GM23338 (cell line): ENCODE data around the gene C1QTNF1. TPM values are rescaled to one million over a fixed set of nuclear protein-coding genes. Genes with fewer than 3 reads are reported as not detected.

Experiments used
- ATAC-seq: fragments of 200-7000 bp; cut with Tn5 transposase; 3 replicates; pipeline ENCODE4 v1.9.1; 2020
- DNase-seq: peaks from one replicate; pipeline ENCODE4 v3.0.0-alpha.2; 2015; ENCODE audit warnings: low spot score
- H2AFZ ChIP-seq: fragments of 200-600 bp; sonication (generic); 2 replicates; pipeline ENCODE4 v1.8.0; 2016; ENCODE audit warnings: antibody characterized with exemption, mild to moderate bottlenecking, moderate library complexity
- H3F3A ChIP-seq: fragments of 200-600 bp; sonication (generic); replicated peaks from 2 replicates; pipeline ENCODE4 v1.8.0; 2017; ENCODE audit warnings: antibody characterized with exemption, mixed run types, low read depth
- H3K27ac ChIP-seq: fragments of 200-600 bp; sonication (generic); 2 replicates; pipeline ENCODE4 v1.6.1; 2016; ENCODE audit warnings: low read depth
- H3K27me3 ChIP-seq: fragments of 200-600 bp; sonication (generic); 2 replicates; pipeline ENCODE4 v1.8.0; 2016; ENCODE audit warnings: mild to moderate bottlenecking, mixed run types, moderate library complexity; ENCODE audit not compliant: insufficient read depth
- H3K36me3 ChIP-seq: fragments of 200-600 bp; sonication (generic); 2 replicates; pipeline ENCODE4 v1.8.0; 2016; ENCODE audit warnings: mild to moderate bottlenecking; ENCODE audit not compliant: insufficient read depth
- H3K4me1 ChIP-seq: fragments of 200-600 bp; sonication (generic); 2 replicates; pipeline ENCODE4 v1.8.0; 2016; ENCODE audit warnings: mild to moderate bottlenecking, moderate library complexity; ENCODE audit not compliant: insufficient read depth
- H3K4me2 ChIP-seq: fragments of 200-600 bp; sonication (generic); 2 replicates; pipeline ENCODE4 v1.7.1; 2017; ENCODE audit warnings: mixed run types
- H3K4me3 ChIP-seq: fragments of 200-600 bp; sonication (generic); 2 replicates; pipeline ENCODE4 v1.6.1; 2016; ENCODE audit warnings: mixed run types
- H3K79me2 ChIP-seq: fragments of 200-600 bp; sonication (generic); replicated peaks from 2 replicates; pipeline ENCODE4 v1.8.0; 2017; ENCODE audit warnings: mild to moderate bottlenecking; ENCODE audit not compliant: insufficient read depth
- H3K9me2 ChIP-seq: fragments of 200-600 bp; sonication (generic); 2 replicates; pipeline ENCODE4 v1.8.0; 2017; ENCODE audit not compliant: insufficient read depth
- H4K20me1 ChIP-seq: fragments of 200-600 bp; sonication (generic); replicated peaks from 2 replicates; pipeline ENCODE4 v1.8.0; 2017; ENCODE audit warnings: mild to moderate bottlenecking; ENCODE audit not compliant: insufficient read depth
- H3K27ac Mint-ChIP-seq: 2 replicates; pipeline ENCODE4 v1.8.0; 2020; ENCODE audit warnings: inconsistent platforms, mild to moderate bottlenecking, moderate library complexity, mixed read lengths
- H3K27me3 Mint-ChIP-seq: 3 replicates; pipeline ENCODE4 v1.8.0; 2022; ENCODE audit warnings: low read depth, mild to moderate bottlenecking, moderate library complexity, mixed read lengths, inconsistent platforms; ENCODE audit not compliant: insufficient read depth, poor library complexity
- H3K36me3 Mint-ChIP-seq: 3 replicates; pipeline ENCODE4 v1.8.0; 2021; ENCODE audit warnings: low read depth, mild to moderate bottlenecking, inconsistent platforms, moderate library complexity, mixed read lengths
- H3K4me1 Mint-ChIP-seq: 3 replicates; pipeline ENCODE4 v1.8.0; 2020; ENCODE audit warnings: mild to moderate bottlenecking, inconsistent platforms, mixed read lengths
- H3K4me3 Mint-ChIP-seq: 3 replicates; pipeline ENCODE4 v1.8.0; 2021; ENCODE audit warnings: moderate library complexity, mild to moderate bottlenecking, inconsistent platforms, mixed read lengths
- H3K9me3 Mint-ChIP-seq: 3 replicates; pipeline ENCODE4 v1.8.0; 2020; ENCODE audit warnings: moderate library complexity, mild to moderate bottlenecking, inconsistent platforms, mixed read lengths
- CREB1 ChIP-seq: fragments of 250-450 bp; sonication (Bioruptor Pico); IDR thresholded peaks from 2 replicates; pipeline ENCODE4 v1.5.0; 2020; ENCODE audit warnings: low read depth, mild to moderate bottlenecking, moderate library complexity
- EZH2phosphoT487 ChIP-seq: fragments of 200-600 bp; sonication (generic); IDR thresholded peaks from one replicate; pipeline ENCODE4 v1.8.1; 2018; ENCODE audit warnings: antibody characterized with exemption; ENCODE audit not compliant: unreplicated experiment
- JUNB ChIP-seq: IDR thresholded peaks from one replicate; pipeline ENCODE4 v1.6.1; 2016; ENCODE audit warnings: antibody characterized with exemption; ENCODE audit not compliant: unreplicated experiment
- NANOG ChIP-seq: IDR thresholded peaks from 2 replicates; pipeline ENCODE4 v1.6.1; 2016; ENCODE audit warnings: antibody characterized with exemption, borderline replicate concordance
- POLR2AphosphoS5 ChIP-seq: IDR thresholded peaks from 2 replicates; pipeline ENCODE4 v1.6.1; 2016; ENCODE audit warnings: antibody characterized with exemption, low read depth
- STAT1 ChIP-seq: IDR thresholded peaks from one replicate; pipeline ENCODE4 v1.6.1; 2016; ENCODE audit warnings: antibody characterized with exemption; ENCODE audit not compliant: unreplicated experiment
- ZNF331 ChIP-seq: fragments of 250-450 bp; sonication (Bioruptor Pico); IDR thresholded peaks from 2 replicates; pipeline ENCODE4 v1.5.0; 2020; ENCODE audit warnings: low read depth, mild to moderate bottlenecking, moderate library complexity
- polyA plus RNA-seq: library from polyadenylated mRNA; unstranded; fragments of >200 nt; fragmentation: Nextera tagmentation; extraction: Ambion mirVana; gene quantifications from 2 replicates; pipeline ENCODE4 v1.2.1, GENCODE V29; 2016
- total RNA-seq: library from RNA; depleted of rRNA; stranded (reverse); fragments of >200 nt; shearing (Covaris generic); gene quantifications from 2 replicates; pipeline ENCODE4 v1.2.3, GENCODE V29; 2014
- TF ChIP-seq, protein P1 (sequence below): fragments of 250-450 bp; sonication (Bioruptor Pico); IDR thresholded peaks from 2 replicates; pipeline ENCODE4 v1.5.0; 2020; ENCODE audit warnings: mild to moderate bottlenecking, moderate library complexity
- TF ChIP-seq, protein P2 (sequence below), 2 experiments: fragments of 200-600 bp in 1 of 2; sonication (generic) in 1 of 2; conservative IDR thresholded peaks; 2 replicates each; pipeline versions ENCODE4 v1.5.1 to v1.6.1; 2016 to 2017; ENCODE audit warnings: antibody characterized with exemption in 2 of 2, low read depth in 2 of 2, mild to moderate bottlenecking in 2 of 2, moderate library complexity in 1 of 2
- TF ChIP-seq, protein P3 (sequence below): IDR thresholded peaks from 2 replicates; pipeline ENCODE4 v1.6.1; 2016; ENCODE audit warnings: antibody characterized with exemption
- TF ChIP-seq, protein P4 (sequence below): IDR thresholded peaks from one replicate; pipeline ENCODE4 v1.6.1; 2018; ENCODE audit warnings: antibody characterized with exemption; ENCODE audit not compliant: unreplicated experiment

C1QTNF1 gene
- total and polyA plus RNA-seq, 2 experiments from 2014 or later: 1.1 to 1.9 TPM

DNA sequence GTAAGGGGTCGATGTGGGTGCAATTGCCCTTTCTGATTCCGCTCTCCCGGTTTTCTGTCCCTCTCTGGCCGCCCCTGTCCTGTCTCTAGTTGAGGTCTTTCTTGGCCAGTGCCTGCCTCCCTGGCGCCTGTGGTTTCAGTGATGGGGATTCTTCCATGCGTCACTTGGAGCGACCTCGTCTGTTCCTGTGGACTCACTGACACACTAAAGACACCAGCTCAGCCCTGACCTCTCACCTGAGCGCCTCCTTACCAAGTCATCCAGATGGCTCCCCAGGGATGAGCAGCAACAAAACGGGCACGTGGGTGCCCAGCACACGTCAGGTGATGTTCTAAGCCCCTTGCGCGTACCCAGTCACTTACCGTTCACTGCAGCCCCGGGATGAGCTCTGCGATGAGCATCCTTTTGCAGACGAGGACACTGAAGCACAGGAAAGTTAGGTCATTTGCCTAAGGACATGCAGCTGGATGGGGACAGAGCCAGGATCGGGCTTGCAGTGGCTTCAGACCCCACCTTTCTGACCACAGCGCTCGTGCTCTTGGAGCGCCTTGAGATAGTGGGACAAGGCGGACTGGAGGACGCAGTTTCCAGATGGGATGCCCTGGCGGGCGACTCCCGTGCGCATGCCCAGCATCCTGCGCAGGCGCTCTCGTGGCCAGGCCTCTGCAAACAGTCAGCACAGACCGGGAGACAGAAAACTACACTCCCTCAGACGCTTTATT lies 32.8 kb upstream of the C1QTNF1 start (continued):
- TF ChIP-seq, protein P1, sequence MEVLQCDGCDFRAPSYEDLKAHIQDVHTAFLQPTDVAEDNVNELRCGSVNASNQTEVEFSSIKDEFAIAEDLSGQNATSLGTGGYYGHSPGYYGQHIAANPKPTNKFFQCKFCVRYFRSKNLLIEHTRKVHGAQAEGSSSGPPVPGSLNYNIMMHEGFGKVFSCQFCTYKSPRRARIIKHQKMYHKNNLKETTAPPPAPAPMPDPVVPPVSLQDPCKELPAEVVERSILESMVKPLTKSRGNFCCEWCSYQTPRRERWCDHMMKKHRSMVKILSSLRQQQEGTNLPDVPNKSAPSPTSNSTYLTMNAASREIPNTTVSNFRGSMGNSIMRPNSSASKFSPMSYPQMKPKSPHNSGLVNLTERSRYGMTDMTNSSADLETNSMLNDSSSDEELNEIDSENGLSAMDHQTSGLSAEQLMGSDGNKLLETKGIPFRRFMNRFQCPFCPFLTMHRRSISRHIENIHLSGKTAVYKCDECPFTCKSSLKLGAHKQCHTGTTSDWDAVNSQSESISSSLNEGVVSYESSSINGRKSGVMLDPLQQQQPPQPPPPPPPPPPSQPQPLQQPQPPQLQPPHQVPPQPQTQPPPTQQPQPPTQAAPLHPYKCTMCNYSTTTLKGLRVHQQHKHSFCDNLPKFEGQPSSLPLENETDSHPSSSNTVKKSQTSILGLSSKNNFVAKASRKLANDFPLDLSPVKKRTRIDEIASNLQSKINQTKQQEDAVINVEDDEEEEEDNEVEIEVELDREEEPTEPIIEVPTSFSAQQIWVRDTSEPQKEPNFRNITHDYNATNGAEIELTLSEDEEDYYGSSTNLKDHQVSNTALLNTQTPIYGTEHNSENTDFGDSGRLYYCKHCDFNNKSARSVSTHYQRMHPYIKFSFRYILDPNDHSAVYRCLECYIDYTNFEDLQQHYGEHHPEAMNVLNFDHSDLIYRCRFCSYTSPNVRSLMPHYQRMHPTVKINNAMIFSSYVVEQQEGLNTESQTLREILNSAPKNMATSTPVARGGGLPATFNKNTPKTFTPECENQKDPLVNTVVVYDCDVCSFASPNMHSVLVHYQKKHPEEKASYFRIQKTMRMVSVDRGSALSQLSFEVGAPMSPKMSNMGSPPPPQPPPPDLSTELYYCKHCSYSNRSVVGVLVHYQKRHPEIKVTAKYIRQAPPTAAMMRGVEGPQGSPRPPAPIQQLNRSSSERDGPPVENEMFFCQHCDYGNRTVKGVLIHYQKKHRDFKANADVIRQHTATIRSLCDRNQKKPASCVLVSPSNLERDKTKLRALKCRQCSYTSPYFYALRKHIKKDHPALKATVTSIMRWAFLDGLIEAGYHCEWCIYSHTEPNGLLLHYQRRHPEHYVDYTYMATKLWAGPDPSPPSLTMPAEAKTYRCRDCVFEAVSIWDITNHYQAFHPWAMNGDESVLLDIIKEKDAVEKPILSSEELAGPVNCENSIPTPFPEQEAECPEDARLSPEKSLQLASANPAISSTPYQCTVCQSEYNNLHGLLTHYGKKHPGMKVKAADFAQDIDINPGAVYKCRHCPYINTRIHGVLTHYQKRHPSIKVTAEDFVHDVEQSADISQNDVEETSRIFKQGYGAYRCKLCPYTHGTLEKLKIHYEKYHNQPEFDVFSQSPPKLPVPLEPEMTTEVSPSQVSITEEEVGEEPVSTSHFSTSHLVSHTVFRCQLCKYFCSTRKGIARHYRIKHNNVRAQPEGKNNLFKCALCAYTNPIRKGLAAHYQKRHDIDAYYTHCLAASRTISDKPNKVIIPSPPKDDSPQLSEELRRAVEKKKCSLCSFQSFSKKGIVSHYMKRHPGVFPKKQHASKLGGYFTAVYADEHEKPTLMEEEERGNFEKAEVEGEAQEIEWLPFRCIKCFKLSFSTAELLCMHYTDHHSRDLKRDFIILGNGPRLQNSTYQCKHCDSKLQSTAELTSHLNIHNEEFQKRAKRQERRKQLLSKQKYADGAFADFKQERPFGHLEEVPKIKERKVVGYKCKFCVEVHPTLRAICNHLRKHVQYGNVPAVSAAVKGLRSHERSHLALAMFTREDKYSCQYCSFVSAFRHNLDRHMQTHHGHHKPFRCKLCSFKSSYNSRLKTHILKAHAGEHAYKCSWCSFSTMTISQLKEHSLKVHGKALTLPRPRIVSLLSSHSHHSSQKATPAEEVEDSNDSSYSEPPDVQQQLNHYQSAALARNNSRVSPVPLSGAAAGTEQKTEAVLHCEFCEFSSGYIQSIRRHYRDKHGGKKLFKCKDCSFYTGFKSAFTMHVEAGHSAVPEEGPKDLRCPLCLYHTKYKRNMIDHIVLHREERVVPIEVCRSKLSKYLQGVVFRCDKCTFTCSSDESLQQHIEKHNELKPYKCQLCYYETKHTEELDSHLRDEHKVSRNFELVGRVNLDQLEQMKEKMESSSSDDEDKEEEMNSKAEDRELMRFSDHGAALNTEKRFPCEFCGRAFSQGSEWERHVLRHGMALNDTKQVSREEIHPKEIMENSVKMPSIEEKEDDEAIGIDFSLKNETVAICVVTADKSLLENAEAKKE (CRISPR knock-in tag): no peak
- TF ChIP-seq POLR2AphosphoS5: no peak

DNA sequence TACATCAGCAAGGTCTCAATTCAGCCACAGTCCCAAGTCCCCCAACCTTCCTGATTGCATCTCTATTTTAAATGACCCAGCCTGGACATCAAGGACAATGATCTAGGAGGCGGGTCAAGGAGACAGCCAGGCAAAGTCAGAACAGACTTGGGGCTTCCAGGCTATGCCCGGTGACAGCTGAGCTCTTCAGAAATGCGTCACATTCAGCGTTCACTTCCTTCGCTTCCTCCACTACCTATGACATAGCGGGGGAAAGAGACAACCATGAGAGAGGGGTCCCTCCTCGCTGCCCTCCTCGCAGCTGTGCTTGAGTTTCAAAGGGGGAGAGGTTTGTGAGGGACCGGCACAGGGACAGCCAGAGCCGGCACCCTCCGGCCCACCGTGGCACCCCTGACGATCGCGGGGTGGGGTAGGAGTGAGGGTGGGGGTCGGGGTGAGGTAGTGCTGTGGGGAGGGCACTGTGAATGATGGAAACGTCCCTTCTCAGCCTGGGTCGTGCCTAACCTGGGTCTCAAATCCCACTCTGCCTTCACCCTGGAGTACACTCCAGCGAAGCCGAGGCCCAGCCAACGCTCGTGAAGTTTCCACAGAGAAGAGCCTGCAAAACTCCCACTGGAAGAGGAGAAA lies 31.9 kb upstream of the C1QTNF1 start:
- Histone ChIP-seq H3K9me2 (no peaks in the 10 kb centered on the region), H3K4me1 (peaks cover under 1% of the 10 kb centered on the region; the same call in 1 of the 2 replicates), H3K4me3 (no peak overlapping the region), H3K79me2 (no peaks in the 10 kb centered on the region), H3F3A (no peaks in the 10 kb centered on the region), H3K4me2 (no peak overlapping the region), H3K27me3 (no peaks in the 10 kb centered on the region), H3K36me3 (0 out of 2 replicates have a peak, but pooled peaks cover 3% of the 10 kb centered on the region), H3K27ac (no peak overlapping the region), H2AFZ (no peak overlapping the region), H4K20me1 (peaks cover 3% of the 10 kb centered on the region; the same call in 1 of the 2 replicates)
- Mint-ChIP-seq H3K9me3 (no peaks in the 10 kb centered on the region), H3K36me3 (peaks cover 35% of the 10 kb centered on the region), H3K27me3 (peaks cover 13% of the 10 kb centered on the region), H3K4me3 (no peak overlapping the region), H3K4me1 (peaks cover under 1% of the 10 kb centered on the region; the same call in 2 of the 3 replicates), H3K27ac (no peak overlapping the region)
- TF ChIP-seq NANOG (no peak), CREB1 (CRISPR knock-in tag) (no peak), POLR2AphosphoS5 (no peak), EZH2phosphoT487 (no peak), JUNB (no peak), ZNF331 (CRISPR knock-in tag) (no peak), STAT1 (no peak)
- TF ChIP-seq, protein P2, sequence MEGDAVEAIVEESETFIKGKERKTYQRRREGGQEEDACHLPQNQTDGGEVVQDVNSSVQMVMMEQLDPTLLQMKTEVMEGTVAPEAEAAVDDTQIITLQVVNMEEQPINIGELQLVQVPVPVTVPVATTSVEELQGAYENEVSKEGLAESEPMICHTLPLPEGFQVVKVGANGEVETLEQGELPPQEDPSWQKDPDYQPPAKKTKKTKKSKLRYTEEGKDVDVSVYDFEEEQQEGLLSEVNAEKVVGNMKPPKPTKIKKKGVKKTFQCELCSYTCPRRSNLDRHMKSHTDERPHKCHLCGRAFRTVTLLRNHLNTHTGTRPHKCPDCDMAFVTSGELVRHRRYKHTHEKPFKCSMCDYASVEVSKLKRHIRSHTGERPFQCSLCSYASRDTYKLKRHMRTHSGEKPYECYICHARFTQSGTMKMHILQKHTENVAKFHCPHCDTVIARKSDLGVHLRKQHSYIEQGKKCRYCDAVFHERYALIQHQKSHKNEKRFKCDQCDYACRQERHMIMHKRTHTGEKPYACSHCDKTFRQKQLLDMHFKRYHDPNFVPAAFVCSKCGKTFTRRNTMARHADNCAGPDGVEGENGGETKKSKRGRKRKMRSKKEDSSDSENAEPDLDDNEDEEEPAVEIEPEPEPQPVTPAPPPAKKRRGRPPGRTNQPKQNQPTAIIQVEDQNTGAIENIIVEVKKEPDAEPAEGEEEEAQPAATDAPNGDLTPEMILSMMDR (conservative IDR thresholded peaks at IDR 0.05; ENCODE audit: low read depth in 2 of 2): no peak
- TF ChIP-seq, protein P3, sequence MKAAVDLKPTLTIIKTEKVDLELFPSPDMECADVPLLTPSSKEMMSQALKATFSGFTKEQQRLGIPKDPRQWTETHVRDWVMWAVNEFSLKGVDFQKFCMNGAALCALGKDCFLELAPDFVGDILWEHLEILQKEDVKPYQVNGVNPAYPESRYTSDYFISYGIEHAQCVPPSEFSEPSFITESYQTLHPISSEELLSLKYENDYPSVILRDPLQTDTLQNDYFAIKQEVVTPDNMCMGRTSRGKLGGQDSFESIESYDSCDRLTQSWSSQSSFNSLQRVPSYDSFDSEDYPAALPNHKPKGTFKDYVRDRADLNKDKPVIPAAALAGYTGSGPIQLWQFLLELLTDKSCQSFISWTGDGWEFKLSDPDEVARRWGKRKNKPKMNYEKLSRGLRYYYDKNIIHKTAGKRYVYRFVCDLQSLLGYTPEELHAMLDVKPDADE: no peak
- TF ChIP-seq, protein P4, sequence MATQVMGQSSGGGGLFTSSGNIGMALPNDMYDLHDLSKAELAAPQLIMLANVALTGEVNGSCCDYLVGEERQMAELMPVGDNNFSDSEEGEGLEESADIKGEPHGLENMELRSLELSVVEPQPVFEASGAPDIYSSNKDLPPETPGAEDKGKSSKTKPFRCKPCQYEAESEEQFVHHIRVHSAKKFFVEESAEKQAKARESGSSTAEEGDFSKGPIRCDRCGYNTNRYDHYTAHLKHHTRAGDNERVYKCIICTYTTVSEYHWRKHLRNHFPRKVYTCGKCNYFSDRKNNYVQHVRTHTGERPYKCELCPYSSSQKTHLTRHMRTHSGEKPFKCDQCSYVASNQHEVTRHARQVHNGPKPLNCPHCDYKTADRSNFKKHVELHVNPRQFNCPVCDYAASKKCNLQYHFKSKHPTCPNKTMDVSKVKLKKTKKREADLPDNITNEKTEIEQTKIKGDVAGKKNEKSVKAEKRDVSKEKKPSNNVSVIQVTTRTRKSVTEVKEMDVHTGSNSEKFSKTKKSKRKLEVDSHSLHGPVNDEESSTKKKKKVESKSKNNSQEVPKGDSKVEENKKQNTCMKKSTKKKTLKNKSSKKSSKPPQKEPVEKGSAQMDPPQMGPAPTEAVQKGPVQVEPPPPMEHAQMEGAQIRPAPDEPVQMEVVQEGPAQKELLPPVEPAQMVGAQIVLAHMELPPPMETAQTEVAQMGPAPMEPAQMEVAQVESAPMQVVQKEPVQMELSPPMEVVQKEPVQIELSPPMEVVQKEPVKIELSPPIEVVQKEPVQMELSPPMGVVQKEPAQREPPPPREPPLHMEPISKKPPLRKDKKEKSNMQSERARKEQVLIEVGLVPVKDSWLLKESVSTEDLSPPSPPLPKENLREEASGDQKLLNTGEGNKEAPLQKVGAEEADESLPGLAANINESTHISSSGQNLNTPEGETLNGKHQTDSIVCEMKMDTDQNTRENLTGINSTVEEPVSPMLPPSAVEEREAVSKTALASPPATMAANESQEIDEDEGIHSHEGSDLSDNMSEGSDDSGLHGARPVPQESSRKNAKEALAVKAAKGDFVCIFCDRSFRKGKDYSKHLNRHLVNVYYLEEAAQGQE: no peak
- no peak for ATAC-seq
- no peak for DNase-seq
